ENCODE data around the gene ADGRG3.

- TF ChIP-seq CTCF (IDR thresholded peaks at IDR 0.05) (no peak), EZH2 (IDR thresholded peaks at IDR 0.05; ENCODE audit: borderline replicate concordance, insufficient read depth, low read depth, low read length, poor library complexity, severe bottlenecking) (no peak)
Measured at GRCh38 chr16:57623251-57624043, 44.7 kb upstream of the ADGRG3 start.
